CD8-positive, alpha-beta memory T cell (primary cell): Measurements from ENCODE around the gene HERC4. TPM values are rescaled to one million over a fixed set of nuclear protein-coding genes. Genes with fewer than 3 reads are reported as not detected.
A peak's percentile ranks its signal among the peaks of the same experiment; 100 is the strongest.

Source experiments
- CTCF ChIA-PET: fragments of 350-600 bp; sonication (Branson Sonifier 250); formaldehyde crosslinking; loops from one replicate; lab custom pipeline; 2021; ENCODE audit warnings: antibody characterized with exemption; lab: Charles Lee
- POLR2A ChIA-PET: fragments of 350-600 bp; sonication (Branson Sonifier 250); formaldehyde crosslinking; loops from one replicate; lab custom pipeline; 2021; ENCODE audit warnings: antibody characterized with exemption; lab: Charles Lee
- DNase-seq, 5 donors: peaks; one replicate each; pipeline versions ENCODE4 v3.0.0 to v3.0.0-alpha.2; 2020 to 2022; ENCODE audit warnings: mixed read lengths in 1 of 5
- H3K27ac ChIP-seq: one replicate; pipeline ENCODE4 v1.7.0; 2013; ENCODE audit warnings: low read depth, mild to moderate bottlenecking, low read length, moderate library complexity
- H3K27me3 ChIP-seq: 2 replicates; pipeline ENCODE4 v1.7.0; 2013; ENCODE audit warnings: low read length, mild to moderate bottlenecking; ENCODE audit not compliant: insufficient read depth, poor library complexity, severe bottlenecking
- H3K36me3 ChIP-seq: 2 replicates; pipeline ENCODE4 v1.7.0; 2013; ENCODE audit warnings: mild to moderate bottlenecking, low read length, moderate library complexity; ENCODE audit not compliant: insufficient read depth
- H3K4me1 ChIP-seq: 2 replicates; pipeline ENCODE4 v1.7.0; 2013; ENCODE audit warnings: mild to moderate bottlenecking, low read length, moderate library complexity; ENCODE audit not compliant: insufficient read depth
- H3K4me3 ChIP-seq: 2 replicates; pipeline ENCODE4 v1.7.0; 2013; ENCODE audit warnings: mild to moderate bottlenecking, low read length
- H3K9me3 ChIP-seq: 2 replicates; pipeline ENCODE4 v1.7.0; 2013; ENCODE audit warnings: mild to moderate bottlenecking, low read length
- H3K27ac Mint-ChIP-seq, 8 donors: one replicate each; pipeline ENCODE4 v1.8.0; 2020 to 2021; ENCODE audit warnings: mixed read lengths in 8 of 8, mild to moderate bottlenecking in 6 of 8, inconsistent platforms in 3 of 8, moderate library complexity in 3 of 8
- H3K27me3 Mint-ChIP-seq, 2 donors: one replicate each; pipeline ENCODE4 v1.8.0; 2020 to 2021; ENCODE audit warnings: mixed read lengths in 2 of 2, mild to moderate bottlenecking in 1 of 2, moderate library complexity in 1 of 2
- H3K36me3 Mint-ChIP-seq, 3 donors: one replicate each; pipeline ENCODE4 v1.8.0; 2020 to 2021; ENCODE audit warnings: mixed read lengths in 3 of 3, inconsistent platforms in 1 of 3, mild to moderate bottlenecking in 1 of 3
- H3K4me1 Mint-ChIP-seq, 3 donors: one replicate each; pipeline ENCODE4 v1.8.0; 2020 to 2021; ENCODE audit warnings: mixed read lengths in 3 of 3, inconsistent platforms in 1 of 3, mild to moderate bottlenecking in 1 of 3
- H3K4me3 Mint-ChIP-seq, 7 donors: one replicate each; pipeline ENCODE4 v1.8.0; 2020 to 2021; ENCODE audit warnings: mixed read lengths in 7 of 7, mild to moderate bottlenecking in 6 of 7, moderate library complexity in 4 of 7, inconsistent platforms in 2 of 7
- H3K9me3 Mint-ChIP-seq, 5 donors: one replicate each; pipeline ENCODE4 v1.8.0; 2020 to 2022; ENCODE audit warnings: mixed read lengths in 5 of 5, mild to moderate bottlenecking in 3 of 5, moderate library complexity in 2 of 5, inconsistent platforms in 1 of 5
- polyA plus RNA-seq: library from polyadenylated mRNA; unstranded; fragments of 300-500 nt; fragmentation: Illumina TruSeq; gene quantifications from one replicate; pipeline ENCODE4 v1.2.3, GENCODE V29; 2021
- total RNA-seq, 2 experiments: library from RNA; stranded (reverse); gene quantifications; one replicate each; pipeline ENCODE4 v1.2.3, GENCODE V29; 2021

HERC4 gene
- total and polyA plus RNA-seq, 3 experiments from 2014 or later = 19.0 to 41.6 (median 41.0) TPM

- ChIA-PET POLR2A (interaction anchor here (0.6 kb wide), 1 partner anchor 415 kb away, joined by 8 read pairs; the partner anchor contains the start of gene HNRNPH3), CTCF (no interaction called here)
- H3K27me3 ChIP-seq = no peaks in the 10 kb centered on the region
- no peak for DNase-seq
- H3K27me3 Mint-ChIP-seq = no peaks in the 10 kb centered on the region
- H3K36me3 Mint-ChIP-seq = peaks cover 9 to 59% (median 18%) of the 10 kb centered on the region in 3 donors
- peaks cover 18 to 30% (median 22%) of the 10 kb centered on the region in 3 donors for H3K4me1 Mint-ChIP-seq
- no peaks in the 10 kb centered on the region for H3K4me1 ChIP-seq
- no peaks in the 10 kb centered on the region for H3K9me3 ChIP-seq
- H3K9me3 Mint-ChIP-seq = no peaks in the 10 kb centered on the region
- no peak overlapping the region for H3K4me3 ChIP-seq
- no peak overlapping the region for H3K27ac ChIP-seq
- peaks cover 27% of the 10 kb centered on the region for H3K36me3 ChIP-seq
- H3K4me3 Mint-ChIP-seq = no peak overlapping the region
- peak overlapping the region in 2 of 8 donors; percentile 0 to 7 for H3K27ac Mint-ChIP-seq
These were observed 157.9 kb downstream of the HERC4 start for GRCh38 chr10:67917169-67917568.

- H3K36me3 ChIP-seq = peaks cover 41% of the 10 kb centered on the region
- POLR2A ChIA-PET = interaction anchor here (0.6 kb wide), 1 partner anchor 232 kb away, joined by 3 read pairs; no protein-coding TSS in a partner anchor
- H3K27me3 Mint-ChIP-seq = no peaks in the 10 kb centered on the region
- no peak overlapping the region for H3K4me3 Mint-ChIP-seq
- H3K27me3 ChIP-seq = no peaks in the 10 kb centered on the region
- H3K27ac Mint-ChIP-seq = peak overlapping the region in 5 of 8 donors; percentile 2 to 61 (median 18)
- H3K9me3 ChIP-seq = no peaks in the 10 kb centered on the region
- H3K36me3 Mint-ChIP-seq = peaks cover 13 to 71% (median 20%) of the 10 kb centered on the region in 3 donors
- H3K4me1 Mint-ChIP-seq = peaks cover 22 to 33% (median 26%) of the 10 kb centered on the region in 3 donors
- DNase-seq = no peak
- H3K4me1 ChIP-seq = no peaks in the 10 kb centered on the region
- H3K27ac ChIP-seq = no peak overlapping the region
- no peak overlapping the region for H3K4me3 ChIP-seq
- no peaks in the 10 kb centered on the region for H3K9me3 Mint-ChIP-seq
- CTCF ChIA-PET = no interaction called here
These were observed 160.2 kb downstream of the HERC4 start for GRCh38 chr10:67914777-67915340.

- Mint-ChIP-seq H3K4me1 (peaks cover 22 to 36% (median 32%) of the 10 kb centered on the region in 3 donors), H3K4me3 (no peak overlapping the region), H3K27me3 (no peaks in the 10 kb centered on the region), H3K36me3 (peaks cover 19 to 83% (median 22%) of the 10 kb centered on the region in 3 donors), H3K27ac (peak overlapping the region; percentile 7 to 59 (median 35)), H3K9me3 (no peaks in the 10 kb centered on the region)
- no peaks in the 10 kb centered on the region for H3K27me3 ChIP-seq
- ChIA-PET CTCF (interaction anchor here (1.0 kb wide), 1 partner anchor 57 kb away, joined by 3 read pairs; no protein-coding TSS in a partner anchor), POLR2A (interaction anchor here (0.5 to 0.6 kb wide), 2 partner anchors 27 to 29 kb away, joined by 3 to 8 read pairs; no protein-coding TSS in a partner anchor)
- DNase-seq = no peak
- H3K4me3 ChIP-seq = no peak overlapping the region
- no peak overlapping the region for H3K27ac ChIP-seq
- H3K36me3 ChIP-seq = peaks cover 65% of the 10 kb centered on the region
- no peaks in the 10 kb centered on the region for H3K4me1 ChIP-seq
- H3K9me3 ChIP-seq = no peaks in the 10 kb centered on the region
These were observed 162.6 kb downstream of the HERC4 start for GRCh38 chr10:67912331-67912946.

GRCh38 chr10:67903581-67903980 is 171.5 kb downstream of the HERC4 start:
- ChIA-PET CTCF (no interaction called here), POLR2A (no interaction called here)
- no peaks in the 10 kb centered on the region for H3K9me3 ChIP-seq
- H3K36me3 Mint-ChIP-seq = peaks cover 0 to 81% (median 8%) of the 10 kb centered on the region in 3 donors
- no peak overlapping the region for H3K27ac ChIP-seq
- no peak overlapping the region for H3K4me3 ChIP-seq
- H3K27ac Mint-ChIP-seq = peak overlapping the region in 2 of 8 donors; percentile 33 to 42
- H3K27me3 Mint-ChIP-seq = no peaks in the 10 kb centered on the region
- H3K4me3 Mint-ChIP-seq = peak overlapping the region in 1 of 7 donors; percentile 63
- peaks cover 24 to 45% (median 40%) of the 10 kb centered on the region in 3 donors for H3K4me1 Mint-ChIP-seq
- peaks cover 34% of the 10 kb centered on the region for H3K36me3 ChIP-seq
- no peaks in the 10 kb centered on the region for H3K9me3 Mint-ChIP-seq
- no peaks in the 10 kb centered on the region for H3K27me3 ChIP-seq
- DNase-seq = no peak
- no peaks in the 10 kb centered on the region for H3K4me1 ChIP-seq

GRCh38 chr10:67893637-67894036 is 181.4 kb downstream of the HERC4 start:
- H3K36me3 ChIP-seq = peaks cover 52% of the 10 kb centered on the region
- peak overlapping the region in 1 of 8 donors; percentile 40 for H3K27ac Mint-ChIP-seq
- peaks cover 4% of the 10 kb centered on the region for H3K4me1 ChIP-seq
- H3K36me3 Mint-ChIP-seq = peaks cover 17 to 81% (median 26%) of the 10 kb centered on the region in 3 donors
- H3K9me3 ChIP-seq = no peaks in the 10 kb centered on the region
- H3K4me3 ChIP-seq = no peak overlapping the region
- H3K4me3 Mint-ChIP-seq = no peak overlapping the region
- peaks cover 27 to 45% (median 37%) of the 10 kb centered on the region in 3 donors for H3K4me1 Mint-ChIP-seq
- CTCF ChIA-PET = no interaction called here
- POLR2A ChIA-PET = no interaction called here
- no peak for DNase-seq
- no peaks in the 10 kb centered on the region for H3K9me3 Mint-ChIP-seq
- no peaks in the 10 kb centered on the region for H3K27me3 Mint-ChIP-seq
- H3K27ac ChIP-seq = no peak overlapping the region
- H3K27me3 ChIP-seq = no peaks in the 10 kb centered on the region

GRCh38 chr10:67884842-67885670 is 190.0 kb downstream of the HERC4 start:
- H3K9me3 ChIP-seq = no peaks in the 10 kb centered on the region
- Mint-ChIP-seq H3K27me3 (no peaks in the 10 kb centered on the region), H3K4me1 (peaks cover 41 to 49% (median 44%) of the 10 kb centered on the region in 3 donors), H3K4me3 (peak overlapping the region; percentile 84 to 98 (median 92)), H3K9me3 (no peaks in the 10 kb centered on the region), H3K27ac (peak overlapping the region; percentile 72 to 97 (median 92)), H3K36me3 (peaks cover 13 to 44% (median 18%) of the 10 kb centered on the region in 3 donors)
- POLR2A ChIA-PET = interaction anchor here (0.6 to 3.4 kb wide), 6 partner anchors 10 to 451 kb away, joined by 3 to 23 read pairs (median 3); partner anchors contain the start of genes HNRNPH3 and PBLD
- peak overlapping the region; percentile 60 for H3K4me3 ChIP-seq
- H3K36me3 ChIP-seq = peaks cover 30% of the 10 kb centered on the region
- CTCF ChIA-PET = interaction anchor here (0.7 to 6.7 kb wide), 6 partner anchors 17 to 189 kb away, joined by 3 to 25 read pairs (median 4); no protein-coding TSS in a partner anchor
- peak; percentile 73 to 85 (median 79) for DNase-seq
- peak overlapping the region; percentile 84 for H3K27ac ChIP-seq
- peaks cover 32% of the 10 kb centered on the region for H3K4me1 ChIP-seq
- no peaks in the 10 kb centered on the region for H3K27me3 ChIP-seq

GRCh38 chr10:67884313-67884841 is 190.7 kb downstream of the HERC4 start, which contains the start of gene SIRT1:
TSS of gene SIRT1 (plus strand) at chr10:67884656. CDS start at chr10:67884722, 66 bp downstream.
- Histone ChIP-seq H3K27me3 (no peaks in the 10 kb centered on the region), H3K27ac (peak within 1 kb of the TSS; percentile 84), H3K4me1 (peaks cover 32% of the 10 kb centered on the region), H3K9me3 (no peaks in the 10 kb centered on the region), H3K36me3 (peaks cover 23% of the 10 kb centered on the region), H3K4me3 (peak within 1 kb of the TSS; percentile 60)
- H3K36me3 Mint-ChIP-seq = peaks cover 9 to 38% (median 15%) of the 10 kb centered on the region in 3 donors
- H3K4me1 Mint-ChIP-seq = peaks cover 37 to 45% (median 40%) of the 10 kb centered on the region in 3 donors
- peak within 1 kb of the TSS; percentile 84 to 98 (median 92) for H3K4me3 Mint-ChIP-seq
- DNase-seq = peak; percentile 88 to 94 (median 92)
- CTCF ChIA-PET = interaction anchor here (0.9 to 6.7 kb wide), 3 partner anchors 16 to 29 kb away, joined by 3 to 25 read pairs (median 4); no protein-coding TSS in a partner anchor
- peak within 1 kb of the TSS; percentile 92 to 98 (median 96) for H3K27ac Mint-ChIP-seq
- POLR2A ChIA-PET = interaction anchor here (0.8 to 3.4 kb wide), 4 partner anchors 21 to 448 kb away, joined by 3 to 23 read pairs (median 4); partner anchors contain the start of genes HNRNPH3 and PBLD
- no peaks in the 10 kb centered on the region for H3K9me3 Mint-ChIP-seq
- no peaks in the 10 kb centered on the region for H3K27me3 Mint-ChIP-seq
